ENCODE measurements around the gene CD177. TPM values are rescaled to one million over a fixed set of nuclear protein-coding genes. Genes with fewer than 3 reads are reported as not detected.

Gene CD177
- total and polyA plus RNA-seq, 9 of the 15 experiments (the other 6 are each of a cell fraction or from before 2014, with no cell fraction given) = not detected

DNA sequence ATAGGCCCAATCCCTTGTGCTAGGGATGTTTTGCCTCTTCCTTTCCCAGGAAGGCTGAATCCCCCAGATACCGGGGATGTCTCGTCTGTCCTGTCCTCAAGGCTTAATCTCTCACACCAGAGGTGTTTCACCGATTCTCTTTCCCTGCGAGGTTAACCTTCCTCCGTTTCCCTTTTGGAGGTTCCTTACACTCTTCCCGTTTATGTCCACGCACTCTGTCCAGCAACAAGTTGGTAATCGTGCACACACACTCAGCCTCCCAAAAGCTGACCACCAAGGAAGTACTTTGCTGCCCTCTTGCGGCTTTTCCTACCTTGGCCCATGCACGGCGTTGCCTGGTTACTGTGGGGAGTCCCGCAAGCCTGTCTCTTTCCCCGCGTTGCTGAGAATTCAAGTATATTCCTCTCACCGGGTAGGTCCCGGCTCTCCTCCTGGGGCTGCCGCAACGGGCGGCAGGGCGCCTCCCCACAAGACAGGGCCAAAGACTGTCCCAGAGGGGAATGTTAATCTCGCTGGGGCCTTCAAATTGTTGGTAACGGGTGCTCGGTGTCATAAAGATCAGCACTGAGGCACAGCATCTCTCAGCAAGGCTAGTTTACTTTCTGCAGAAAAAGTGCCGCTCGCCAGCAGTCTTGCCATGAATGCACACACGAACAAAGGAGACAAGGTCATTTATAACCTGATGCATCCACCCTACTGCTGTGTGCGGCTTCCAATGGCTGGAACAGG lies 36.7 kb upstream of the CD177 start (continued):
- no peak for TF ChIP-seq CBX5 (IDR thresholded peaks at IDR 0.05; ENCODE audit: borderline replicate concordance, low read depth)
- no peak for TF ChIP-seq ZNF174 (CRISPR knock-in tag; IDR thresholded peaks at IDR 0.05)
- no peak for TF ChIP-seq SMARCA4 (IDR thresholded peaks at IDR 0.05)
- TF ChIP-seq MAZ (CRISPR knock-in tag; conservative IDR thresholded peaks at IDR 0.05 in 1 of 2, IDR thresholded peaks at IDR 0.05 in 1 of 2) = 0 out of 4 replicates have a peak, but pooled peaks of 1 of the 2 experiments have one; percentile 35
- no peak for TF ChIP-seq PKNOX1 (IDR thresholded peaks at IDR 0.05)
- TF ChIP-seq YY1 (IDR thresholded peaks at IDR 0.05; ENCODE audit: borderline replicate concordance in 1 of 3, control insufficient read depth in 1 of 3, extremely low read depth in 1 of 3, insufficient read depth in 3 of 3, insufficient read length in 1 of 3, insufficient replicate concordance in 2 of 3, low read depth in 1 of 3, low read length in 2 of 3) = peak in 1 of 3 experiments; percentile 8
- peak; percentile 83 for TF ChIP-seq RFX1 (IDR thresholded peaks at IDR 0.05)
- TF ChIP-seq RAD21 (CRISPR knock-in tag; conservative IDR thresholded peaks at IDR 0.05 in 1 of 2, IDR thresholded peaks at IDR 0.05 in 1 of 2) = peak; percentile 51 to 71
- peak; percentile 12; the same call in 1 of the 2 replicates for TF ChIP-seq ARID2 (IDR thresholded peaks at IDR 0.05)
- peak; percentile 18; the same call in 1 of the 2 replicates for TF ChIP-seq ATF7 (IDR thresholded peaks at IDR 0.05)
- 0 out of 4 replicates have a peak, but pooled peaks of 1 of the 2 experiments have one; percentile 17 for TF ChIP-seq SRF (CRISPR knock-in tag; IDR thresholded peaks at IDR 0.05)
- TF ChIP-seq, protein P1, sequence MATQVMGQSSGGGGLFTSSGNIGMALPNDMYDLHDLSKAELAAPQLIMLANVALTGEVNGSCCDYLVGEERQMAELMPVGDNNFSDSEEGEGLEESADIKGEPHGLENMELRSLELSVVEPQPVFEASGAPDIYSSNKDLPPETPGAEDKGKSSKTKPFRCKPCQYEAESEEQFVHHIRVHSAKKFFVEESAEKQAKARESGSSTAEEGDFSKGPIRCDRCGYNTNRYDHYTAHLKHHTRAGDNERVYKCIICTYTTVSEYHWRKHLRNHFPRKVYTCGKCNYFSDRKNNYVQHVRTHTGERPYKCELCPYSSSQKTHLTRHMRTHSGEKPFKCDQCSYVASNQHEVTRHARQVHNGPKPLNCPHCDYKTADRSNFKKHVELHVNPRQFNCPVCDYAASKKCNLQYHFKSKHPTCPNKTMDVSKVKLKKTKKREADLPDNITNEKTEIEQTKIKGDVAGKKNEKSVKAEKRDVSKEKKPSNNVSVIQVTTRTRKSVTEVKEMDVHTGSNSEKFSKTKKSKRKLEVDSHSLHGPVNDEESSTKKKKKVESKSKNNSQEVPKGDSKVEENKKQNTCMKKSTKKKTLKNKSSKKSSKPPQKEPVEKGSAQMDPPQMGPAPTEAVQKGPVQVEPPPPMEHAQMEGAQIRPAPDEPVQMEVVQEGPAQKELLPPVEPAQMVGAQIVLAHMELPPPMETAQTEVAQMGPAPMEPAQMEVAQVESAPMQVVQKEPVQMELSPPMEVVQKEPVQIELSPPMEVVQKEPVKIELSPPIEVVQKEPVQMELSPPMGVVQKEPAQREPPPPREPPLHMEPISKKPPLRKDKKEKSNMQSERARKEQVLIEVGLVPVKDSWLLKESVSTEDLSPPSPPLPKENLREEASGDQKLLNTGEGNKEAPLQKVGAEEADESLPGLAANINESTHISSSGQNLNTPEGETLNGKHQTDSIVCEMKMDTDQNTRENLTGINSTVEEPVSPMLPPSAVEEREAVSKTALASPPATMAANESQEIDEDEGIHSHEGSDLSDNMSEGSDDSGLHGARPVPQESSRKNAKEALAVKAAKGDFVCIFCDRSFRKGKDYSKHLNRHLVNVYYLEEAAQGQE (IDR thresholded peaks at IDR 0.05; ENCODE audit: borderline replicate concordance) = peak; percentile 59
- TF ChIP-seq, protein P1 (CRISPR knock-in tag; IDR thresholded peaks at IDR 0.05; ENCODE audit: low read depth) = no peak
- peak; percentile 19; the same call in 1 of the 2 replicates for TF ChIP-seq BHLHE40 (IDR thresholded peaks at IDR 0.05; ENCODE audit: low read length)
- no peak for TF ChIP-seq ZNF408 (CRISPR knock-in tag; IDR thresholded peaks at IDR 0.05; ENCODE audit: low read depth)
- TF ChIP-seq HNRNPK (IDR thresholded peaks at IDR 0.05; ENCODE audit: low read depth, low read length, poor library complexity, severe bottlenecking) = no peak
- TF ChIP-seq RUNX1 (IDR thresholded peaks at IDR 0.05; ENCODE audit: low read depth) = no peak
- no peak for TF ChIP-seq MCM5 (IDR thresholded peaks at IDR 0.05; ENCODE audit: low read depth)
- no peak for TF ChIP-seq HIVEP1 (CRISPR knock-in tag; IDR thresholded peaks at IDR 0.05)
